Glomerular visceral epithelial cell (primary cell): ENCODE results near the gene TNFRSF6B.
A peak's percentile ranks its signal among the peaks of the same experiment; 100 is the strongest.
"Not testable (repeated sequence)": the region's sequence is repeated elsewhere in the genome, so short reads cannot be mapped to it uniquely, and the experiment has no call there.

Experiments used
- DNase-seq: peaks from one replicate; pipeline ENCODE4 v3.0.0-alpha.2; 2016; ENCODE audit errors: extremely low spot score

Gene TNFRSF6B

DNA sequence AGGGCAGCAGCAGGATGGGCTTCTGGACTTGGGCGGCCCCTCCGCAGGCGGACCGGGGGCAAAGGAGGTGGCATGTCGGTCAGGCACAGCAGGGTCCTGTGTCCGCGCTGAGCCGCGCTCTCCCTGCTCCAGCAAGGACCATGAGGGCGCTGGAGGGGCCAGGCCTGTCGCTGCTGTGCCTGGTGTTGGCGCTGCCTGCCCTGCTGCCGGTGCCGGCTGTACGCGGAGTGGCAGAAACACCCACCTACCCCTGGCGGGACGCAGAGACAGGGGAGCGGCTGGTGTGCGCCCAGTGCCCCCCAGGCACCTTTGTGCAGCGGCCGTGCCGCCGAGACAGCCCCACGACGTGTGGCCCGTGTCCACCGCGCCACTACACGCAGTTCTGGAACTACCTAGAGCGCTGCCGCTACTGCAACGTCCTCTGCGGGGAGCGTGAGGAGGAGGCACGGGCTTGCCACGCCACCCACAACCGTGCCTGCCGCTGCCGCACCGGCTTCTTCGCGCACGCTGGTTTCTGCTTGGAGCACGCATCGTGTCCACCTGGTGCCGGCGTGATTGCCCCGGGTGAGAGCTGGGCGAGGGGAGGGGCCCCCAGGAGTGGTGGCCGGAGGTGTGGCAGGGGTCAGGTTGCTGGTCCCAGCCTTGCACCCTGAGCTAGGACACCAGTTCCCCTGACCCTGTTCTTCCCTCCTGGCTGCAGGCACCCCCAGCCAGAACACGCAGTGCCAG lies at the start of gene TNFRSF6B:
TNFRSF6B (plus strand) TSS at position 25 of the 729 bp plus-strand sequence; CDS start at position 141, 116 bp downstream.
- no peak for DNase-seq

- DNase-seq, result no peak
Measured at GRCh38 chr20:63648190-63648589, 48.3 kb upstream of the TNFRSF6B start.

GRCh38 chr20:63648895-63649589 lies 47.4 kb upstream of the TNFRSF6B start:
- no peak for DNase-seq

DNA sequence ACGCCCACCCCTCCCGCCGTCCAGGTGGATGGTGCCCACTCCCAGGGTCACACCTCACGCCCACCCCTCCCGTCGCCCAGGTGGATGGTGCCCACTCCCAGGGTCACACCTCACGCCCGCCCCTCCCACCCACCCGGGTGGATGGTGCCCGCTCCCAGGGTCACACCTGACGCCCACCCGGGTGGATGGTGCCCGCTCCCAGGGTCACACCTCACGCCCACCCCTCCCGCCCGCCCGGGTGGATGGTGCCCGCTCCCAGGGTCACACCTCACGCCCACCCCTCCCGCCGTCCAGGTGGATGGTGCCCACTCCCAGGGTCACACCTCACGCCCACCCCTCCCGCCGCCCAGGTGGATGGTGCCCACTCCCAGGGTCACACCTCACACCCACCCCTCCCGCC lies 46.0 kb upstream of the TNFRSF6B start:
- not testable (repeated sequence) for DNase-seq

DNA sequence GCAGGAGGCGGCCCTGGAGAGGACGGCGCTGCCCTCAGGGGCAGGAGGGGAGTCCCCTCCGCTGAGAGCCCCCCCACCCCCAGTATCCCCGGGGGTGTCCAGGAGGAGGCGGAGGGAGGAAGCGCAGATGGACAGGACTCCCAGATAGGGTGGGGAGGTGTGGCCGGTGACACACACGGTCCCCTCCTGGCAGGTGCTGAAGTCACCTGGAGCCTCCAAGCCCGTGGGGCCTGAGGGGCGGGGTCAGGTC lies 44.6 kb upstream of the TNFRSF6B start:
- DNase-seq, result no peak

DNA sequence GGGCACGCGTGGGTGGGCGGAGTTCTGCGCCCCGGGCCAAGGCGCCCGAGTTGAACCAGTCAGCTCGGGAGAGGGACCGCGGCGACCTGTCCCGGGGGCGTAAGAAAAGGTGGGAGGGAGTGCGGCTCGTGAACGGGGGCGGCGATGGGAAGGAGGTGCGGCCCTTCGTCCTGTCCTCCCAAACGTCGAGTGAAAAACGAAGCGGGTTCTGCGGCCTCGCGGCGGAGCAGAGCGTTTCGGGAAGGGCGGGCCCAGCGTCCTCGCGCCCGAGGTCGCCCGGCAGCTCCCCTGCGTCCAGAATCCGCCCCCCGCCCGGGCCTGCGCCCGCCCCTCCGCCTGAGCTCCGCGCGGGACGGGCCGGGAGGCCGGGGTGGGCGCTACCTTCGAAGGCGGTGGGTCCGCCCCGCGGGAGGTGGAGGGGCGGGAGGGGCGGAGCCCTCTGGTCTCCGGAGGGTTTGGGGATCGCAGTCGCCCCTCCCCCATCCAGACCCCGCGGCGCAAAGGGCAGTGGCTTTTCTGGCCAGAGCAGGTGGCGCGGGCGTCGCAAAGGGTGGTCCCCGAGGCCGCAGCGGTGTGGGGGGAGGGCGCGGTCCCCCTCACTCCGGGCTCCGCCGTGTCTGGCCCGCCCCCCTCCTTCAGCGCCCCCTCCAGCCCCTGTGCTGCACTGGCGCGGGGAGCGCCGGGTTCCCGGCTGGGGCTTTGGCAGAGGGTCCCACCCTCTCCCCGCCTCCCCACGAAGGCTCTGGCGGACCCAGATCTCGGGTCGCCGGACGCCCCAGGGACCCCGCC lies 44.1 kb upstream of the TNFRSF6B start:
- no peak for DNase-seq

- peak; percentile 76 for DNase-seq
Measured at GRCh38 chr20:63653041-63653973, 43.1 kb upstream of the TNFRSF6B start, which contains the start of gene STMN3. Gene STMN3, minus strand, starts transcription at chr20:63653424. Its CDS starts 79 bp downstream, at chr20:63653345.

DNA sequence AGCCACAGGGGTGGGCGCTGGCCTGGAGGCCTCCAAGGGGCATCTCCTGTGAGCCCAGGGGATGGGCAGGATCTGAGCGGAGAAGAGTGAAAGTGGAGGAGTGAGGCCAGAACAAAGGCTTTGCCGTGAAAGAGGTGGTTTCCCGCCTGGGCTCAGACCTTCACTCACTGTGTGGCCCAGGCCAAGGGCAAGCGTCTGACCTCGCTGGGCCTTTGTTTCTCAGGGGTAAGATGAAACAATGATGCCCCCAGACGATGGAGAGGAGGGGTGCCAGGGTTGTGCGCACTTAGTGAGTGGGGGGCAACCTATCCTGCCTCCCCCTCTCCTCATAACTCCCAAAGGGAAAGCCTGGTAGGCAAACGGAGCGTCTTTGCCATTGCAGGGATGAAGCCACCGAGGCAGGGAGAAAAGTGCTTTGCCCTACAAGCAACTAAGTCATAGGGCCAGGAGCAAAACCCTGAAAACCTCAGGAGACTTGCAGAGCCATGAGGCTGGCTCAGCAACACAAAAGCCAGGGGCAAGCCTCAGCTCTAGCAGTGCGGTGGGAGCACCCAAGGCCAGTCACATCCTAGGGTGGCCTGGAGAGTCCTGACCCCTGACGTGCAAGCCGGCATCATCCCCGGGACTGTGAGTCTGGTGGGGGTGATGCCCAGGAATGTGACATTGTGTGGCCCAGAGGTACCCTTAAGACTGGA lies 42.3 kb upstream of the TNFRSF6B start:
- no peak for DNase-seq

DNA sequence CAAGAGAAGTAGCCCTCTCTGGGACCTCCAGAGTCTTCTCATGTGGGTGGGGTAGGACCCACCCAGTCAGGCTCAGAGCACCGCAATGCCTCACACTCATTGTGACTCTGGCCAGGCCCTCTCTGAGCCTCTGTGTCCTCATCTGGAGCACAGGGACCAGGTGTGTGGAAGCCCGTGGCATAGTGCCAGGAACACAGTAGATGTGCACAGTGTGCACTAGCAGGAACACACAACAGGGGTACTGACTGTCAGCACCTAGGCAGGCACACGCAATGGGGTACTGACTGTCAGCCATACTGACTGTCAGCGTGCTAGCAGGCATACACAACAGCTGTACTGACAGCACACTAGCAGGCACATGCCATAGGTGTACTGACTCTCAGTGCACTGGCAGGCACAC lies 41.2 kb upstream of the TNFRSF6B start:
- no peak for DNase-seq

DNA sequence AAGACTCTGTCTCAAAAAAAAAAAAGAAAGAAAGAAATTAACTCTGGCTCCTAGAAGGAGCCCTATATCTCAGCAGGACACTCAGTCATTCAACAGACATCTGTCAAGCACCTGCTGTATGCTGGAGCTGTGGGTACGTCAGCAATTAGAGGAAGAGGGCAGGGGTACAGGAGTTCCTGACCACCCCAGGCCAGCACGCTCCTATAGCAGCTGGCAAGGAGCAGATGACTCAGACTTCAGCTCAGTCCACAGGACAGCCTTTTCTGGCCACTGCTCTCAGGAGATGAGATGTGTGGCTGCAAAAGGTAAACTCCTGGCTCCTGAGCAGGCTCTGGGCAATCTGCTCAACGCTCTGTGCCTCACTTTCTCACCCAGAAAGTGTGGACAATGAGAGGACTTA lies 40.0 kb upstream of the TNFRSF6B start:
- no peak for DNase-seq

- peak; percentile 31 for DNase-seq
Measured at GRCh38 chr20:63657260-63657936, 39.1 kb upstream of the TNFRSF6B start.

GRCh38 chr20:63657937-63658748 lies 38.3 kb upstream of the TNFRSF6B start, which contains the start of gene RTEL1:
Gene RTEL1, plus strand, starts transcription at chr20:63658312. Its CDS starts 1,091 bp downstream, at chr20:63659403.
- peak; percentile 93 for DNase-seq

DNA sequence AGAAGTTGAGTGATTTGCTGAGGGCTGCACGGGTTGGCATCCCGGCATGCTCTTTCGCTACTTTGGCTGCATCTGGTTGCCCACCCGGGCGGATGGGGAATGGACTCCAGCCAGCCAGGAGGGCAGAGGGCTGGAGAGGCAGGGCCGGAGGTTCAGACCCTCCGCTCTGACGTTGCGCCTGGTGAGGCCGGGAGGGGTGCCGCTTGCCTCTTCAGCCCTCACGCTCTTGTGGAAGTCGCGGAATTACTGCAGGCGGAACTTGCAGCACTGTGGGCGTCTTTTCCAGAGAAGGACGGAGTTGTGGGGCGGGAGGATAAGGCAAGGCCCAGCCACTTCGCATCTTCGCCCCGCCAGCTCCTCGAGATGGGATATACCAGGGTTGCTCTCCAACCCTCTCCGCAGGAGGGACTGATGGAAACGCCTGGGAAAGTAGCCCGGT lies 37.7 kb upstream of the TNFRSF6B start:
- DNase-seq, result no peak

GRCh38 chr20:63659370-63659769 lies 37.1 kb upstream of the TNFRSF6B start:
- no peak for DNase-seq

DNA sequence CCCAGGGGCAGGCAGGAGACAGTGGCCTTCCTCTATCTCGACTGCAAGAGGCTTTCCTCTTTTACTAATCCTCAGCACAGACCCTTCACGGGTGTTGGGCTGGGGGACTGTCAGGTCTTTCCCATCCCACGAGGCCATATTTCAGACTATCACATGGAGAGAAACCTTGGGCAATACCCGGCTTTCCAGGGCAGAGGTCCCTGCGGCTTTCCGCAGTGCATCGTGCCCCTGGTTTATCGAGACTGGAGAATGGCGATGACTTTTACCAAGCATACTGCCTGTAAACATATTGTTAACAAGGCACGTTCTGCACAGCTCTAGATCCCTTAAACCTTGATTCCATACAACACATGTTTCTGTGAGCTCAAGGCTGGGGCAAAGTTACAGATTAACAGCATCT lies 36.3 kb upstream of the TNFRSF6B start:
- not testable (repeated sequence) for DNase-seq

- no peak for DNase-seq
Measured at GRCh38 chr20:63660622-63661021, 35.8 kb upstream of the TNFRSF6B start.

- DNase-seq, result no peak
Measured at GRCh38 chr20:63661108-63661507, 35.3 kb upstream of the TNFRSF6B start.

DNA sequence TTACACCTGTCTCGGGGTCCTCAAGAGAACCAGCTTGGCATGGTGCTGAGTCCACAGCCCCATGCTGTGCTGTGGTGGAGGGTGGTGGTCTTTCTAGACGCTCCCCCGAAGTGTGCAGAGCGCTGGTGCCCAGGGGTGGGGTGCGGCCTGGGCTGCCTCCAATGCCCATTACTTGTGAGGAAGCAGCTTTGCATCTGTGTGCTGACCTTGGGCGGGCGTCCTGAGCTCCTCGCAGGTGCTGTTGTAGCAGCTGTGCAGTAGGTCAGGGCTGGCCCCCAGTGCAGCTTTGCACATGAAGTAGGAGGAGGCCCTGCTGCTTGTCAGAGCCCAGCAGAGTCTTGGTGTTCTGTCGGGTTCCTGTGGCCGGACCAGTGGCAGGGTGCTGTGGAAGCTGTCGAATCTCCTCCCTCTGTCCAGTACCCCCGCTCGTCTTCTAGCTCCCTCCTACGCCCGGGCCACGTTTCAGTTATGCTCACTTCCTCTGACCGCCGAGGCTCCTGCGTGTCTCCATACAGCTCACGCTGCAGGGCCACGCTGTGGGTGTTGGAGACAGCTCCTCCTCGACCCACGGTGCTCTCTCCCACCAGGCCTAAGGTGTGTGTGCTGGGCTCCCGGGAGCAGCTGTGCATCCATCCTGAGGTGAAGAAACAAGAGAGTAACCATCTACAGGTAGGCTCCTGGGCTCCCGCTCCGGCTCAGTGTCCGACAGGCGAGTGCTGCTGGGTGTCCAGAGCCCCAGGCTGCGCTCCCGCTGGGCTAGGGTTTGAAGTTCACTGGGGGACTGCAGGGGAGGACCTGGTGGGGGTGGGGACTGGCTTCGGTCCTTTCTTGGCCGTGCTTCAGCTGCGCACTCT lies 34.3 kb upstream of the TNFRSF6B start:
- no peak for DNase-seq
